H9 (cell line): ENCODE results near the gene EDN1. TPM values are rescaled to one million over a fixed set of nuclear protein-coding genes. Genes with fewer than 3 reads are reported as not detected.

Source experiments
- DNase-seq: peaks from one replicate; pipeline ENCODE4 v3.0.0-alpha.2; 2017
- H2AFZ ChIP-seq: one replicate; pipeline ENCODE4 v1.6.1; 2013; ENCODE audit warnings: mild to moderate bottlenecking, low read length, control low read depth, moderate library complexity
- H2AK5ac ChIP-seq: 2 replicates; pipeline ENCODE4 v1.6.1; 2013; ENCODE audit warnings: low read length, control low read depth, mixed read lengths; ENCODE audit not compliant: insufficient read length
- H2BK120ac ChIP-seq: one replicate; pipeline ENCODE4 v1.6.1; 2013; ENCODE audit warnings: low read depth, mild to moderate bottlenecking, low read length, control low read depth, inconsistent platforms; ENCODE audit not compliant: poor library complexity, severe bottlenecking
- H2BK12ac ChIP-seq: 2 replicates; pipeline ENCODE4 v1.6.1; 2013; ENCODE audit warnings: low read length, control low read depth, mixed read lengths, low read depth; ENCODE audit not compliant: insufficient read length
- H2BK15ac ChIP-seq: 2 replicates; pipeline ENCODE4 v1.6.1; 2013; ENCODE audit warnings: low read depth, low read length, control low read depth
- H2BK20ac ChIP-seq: one replicate; pipeline ENCODE4 v1.6.1; 2013; ENCODE audit warnings: low read depth, mild to moderate bottlenecking, low read length, control low read depth, inconsistent platforms; ENCODE audit not compliant: poor library complexity, severe bottlenecking
- H2BK5ac ChIP-seq: 2 replicates; pipeline ENCODE4 v1.6.1; 2013; ENCODE audit warnings: low read length, control low read depth, mixed read lengths; ENCODE audit not compliant: insufficient read length
- H3K14ac ChIP-seq: 2 replicates; pipeline ENCODE4 v1.6.1; 2013; ENCODE audit warnings: low read length, control low read depth; ENCODE audit not compliant: insufficient read depth
- H3K18ac ChIP-seq: 2 replicates; pipeline ENCODE4 v1.6.1; 2013; ENCODE audit warnings: low read depth, mild to moderate bottlenecking, mixed read lengths, low read length, control low read depth; ENCODE audit not compliant: insufficient read length
- H3K23ac ChIP-seq: 2 replicates; pipeline ENCODE4 v1.6.1; 2013; ENCODE audit warnings: low read length, control low read depth, mixed read lengths, low read depth; ENCODE audit not compliant: insufficient read length
- H3K23me2 ChIP-seq: 2 replicates; pipeline ENCODE4 v1.6.1; 2013; ENCODE audit warnings: low read depth, mild to moderate bottlenecking, mixed read lengths, low read length, control low read depth; ENCODE audit not compliant: insufficient read length, poor library complexity, severe bottlenecking
- H3K27ac ChIP-seq: 2 replicates; pipeline ENCODE4 v1.5.1; 2013; ENCODE audit warnings: low read length, control low read depth, mixed read lengths, low read depth; ENCODE audit not compliant: insufficient read length
- H3K27me3 ChIP-seq: 2 replicates; pipeline ENCODE4 v1.6.1; 2013; ENCODE audit warnings: low read length, control low read depth, inconsistent platforms; ENCODE audit not compliant: insufficient read depth
- H3K4ac ChIP-seq: 2 replicates; pipeline ENCODE4 v1.6.1; 2013; ENCODE audit warnings: low read depth, mild to moderate bottlenecking, control low read depth, inconsistent platforms, low read length, moderate library complexity
- H3K4me1 ChIP-seq: 2 replicates; pipeline ENCODE4 v1.6.1; 2013; ENCODE audit warnings: low read length, control low read depth, inconsistent platforms; ENCODE audit not compliant: insufficient read depth
- H3K4me2 ChIP-seq: 2 replicates; pipeline ENCODE4 v1.6.1; 2013; ENCODE audit warnings: low read length, control low read depth, mixed read lengths; ENCODE audit not compliant: insufficient read length, insufficient read depth
- H3K56ac ChIP-seq: 2 replicates; pipeline ENCODE4 v1.6.1; 2013; ENCODE audit warnings: low read depth, mild to moderate bottlenecking, mixed read lengths, low read length, control low read depth; ENCODE audit not compliant: insufficient read length
- H3K79me1 ChIP-seq: 2 replicates; pipeline ENCODE4 v1.6.1; 2013; ENCODE audit warnings: low read depth, mild to moderate bottlenecking, moderate library complexity, low read length, control low read depth, inconsistent platforms; ENCODE audit not compliant: insufficient read depth, poor library complexity, severe bottlenecking
- H3K79me2 ChIP-seq: 2 replicates; pipeline ENCODE4 v1.6.1; 2013; ENCODE audit warnings: low read length, control low read depth, inconsistent platforms; ENCODE audit not compliant: insufficient read depth
- H3K9ac ChIP-seq: 2 replicates; pipeline ENCODE4 v1.6.1; 2013; ENCODE audit warnings: low read length, control low read depth, mixed read lengths; ENCODE audit not compliant: insufficient read length; ENCODE audit errors: extremely low read depth
- H3K9me3 ChIP-seq: one replicate; pipeline ENCODE4 v1.6.1; 2013; ENCODE audit warnings: low read depth, low read length, inconsistent platforms; ENCODE audit not compliant: control insufficient read depth
- H3T11ph ChIP-seq: one replicate; pipeline ENCODE4 v1.6.1; 2013; ENCODE audit warnings: mild to moderate bottlenecking, low read length, control low read depth, inconsistent platforms
- H4K20me1 ChIP-seq: one replicate; pipeline ENCODE4 v1.6.1; 2013; ENCODE audit not compliant: control insufficient read depth, insufficient read length, insufficient read depth
- H4K5ac ChIP-seq: 2 replicates; pipeline ENCODE4 v1.6.1; 2013; ENCODE audit warnings: low read depth, mild to moderate bottlenecking, mixed read lengths, low read length, control low read depth; ENCODE audit not compliant: insufficient read length
- H4K8ac ChIP-seq: replicated peaks from 2 replicates; pipeline ENCODE4 v1.6.1; 2013; ENCODE audit warnings: low read length, control low read depth, mixed read lengths, low read depth; ENCODE audit not compliant: insufficient read length
- H4K91ac ChIP-seq: 2 replicates; pipeline ENCODE4 v1.6.1; 2013; ENCODE audit warnings: low read depth, mild to moderate bottlenecking, moderate library complexity, mixed read lengths, low read length, control low read depth; ENCODE audit not compliant: insufficient read length
- H3K27ac Mint-ChIP-seq, 3 experiments: 2 replicates in 2 of 3; 3 replicates in 1 of 3; pipeline ENCODE4 v1.8.0; 2020 to 2021; ENCODE audit warnings: mixed read lengths in 3 of 3, mild to moderate bottlenecking in 1 of 3, moderate library complexity in 1 of 3
- H3K27me3 Mint-ChIP-seq: 2 replicates; pipeline ENCODE4 v1.8.0; 2021; ENCODE audit warnings: low read depth, mild to moderate bottlenecking, moderate library complexity, mixed read lengths
- H3K36me3 Mint-ChIP-seq, 3 experiments: 2 replicates in 2 of 3; 3 replicates in 1 of 3; pipeline ENCODE4 v1.8.0; 2020 to 2021; ENCODE audit warnings: low read depth in 3 of 3, mixed read lengths in 3 of 3; ENCODE audit not compliant: insufficient read depth in 1 of 3
- H3K4me1 Mint-ChIP-seq, 2 experiments: 2 replicates each; pipeline ENCODE4 v1.8.0; 2020; ENCODE audit warnings: mixed read lengths in 2 of 2
- H3K4me3 Mint-ChIP-seq, 2 experiments: 2 replicates in 1 of 2; 3 replicates in 1 of 2; pipeline ENCODE4 v1.8.0; 2020 to 2021; ENCODE audit warnings: mild to moderate bottlenecking in 2 of 2, mixed read lengths in 2 of 2, moderate library complexity in 1 of 2
- H3K9me3 Mint-ChIP-seq, 2 experiments: 2 replicates in 1 of 2; 3 replicates in 1 of 2; pipeline ENCODE4 v1.8.0; 2020; ENCODE audit warnings: mild to moderate bottlenecking in 2 of 2, mixed read lengths in 2 of 2, moderate library complexity in 1 of 2
- WGBS: extraction: QIAGEN DNeasy Blood & Tissue Kit; methylation state at CpG from one replicate; pipeline ENCODE4 v1.1.7; 2013; ENCODE audit warnings: missing lambda C conversion rate, low lambda C conversion rate, mixed read lengths; ENCODE audit not compliant: insufficient read length; ENCODE audit errors: extremely low coverage; 5-methylcytosine and 5-hydroxymethylcytosine counted together
- total RNA-seq: library from RNA; stranded (reverse); gene quantifications from 2 replicates; pipeline ENCODE4 v1.2.1, GENCODE V29; 2021
- TF ChIP-seq, protein P1 (sequence below): fragments of 200-600 bp; sonication (generic); conservative IDR thresholded peaks from 3 replicates; pipeline ENCODE4 v1.8.0; 2021; ENCODE audit warnings: antibody characterized with exemption, mild to moderate bottlenecking

The EDN1 gene
- total RNA-seq, 1 experiment from 2014 or later: 2.1 TPM

GRCh38 chr6:12266571-12266970 is 23.6 kb upstream of the EDN1 start:
- H3K79me2 ChIP-seq: no peaks in the 10 kb centered on the region
- no peaks in the 10 kb centered on the region for H3K9me3 ChIP-seq
- TF ChIP-seq, protein P1, sequence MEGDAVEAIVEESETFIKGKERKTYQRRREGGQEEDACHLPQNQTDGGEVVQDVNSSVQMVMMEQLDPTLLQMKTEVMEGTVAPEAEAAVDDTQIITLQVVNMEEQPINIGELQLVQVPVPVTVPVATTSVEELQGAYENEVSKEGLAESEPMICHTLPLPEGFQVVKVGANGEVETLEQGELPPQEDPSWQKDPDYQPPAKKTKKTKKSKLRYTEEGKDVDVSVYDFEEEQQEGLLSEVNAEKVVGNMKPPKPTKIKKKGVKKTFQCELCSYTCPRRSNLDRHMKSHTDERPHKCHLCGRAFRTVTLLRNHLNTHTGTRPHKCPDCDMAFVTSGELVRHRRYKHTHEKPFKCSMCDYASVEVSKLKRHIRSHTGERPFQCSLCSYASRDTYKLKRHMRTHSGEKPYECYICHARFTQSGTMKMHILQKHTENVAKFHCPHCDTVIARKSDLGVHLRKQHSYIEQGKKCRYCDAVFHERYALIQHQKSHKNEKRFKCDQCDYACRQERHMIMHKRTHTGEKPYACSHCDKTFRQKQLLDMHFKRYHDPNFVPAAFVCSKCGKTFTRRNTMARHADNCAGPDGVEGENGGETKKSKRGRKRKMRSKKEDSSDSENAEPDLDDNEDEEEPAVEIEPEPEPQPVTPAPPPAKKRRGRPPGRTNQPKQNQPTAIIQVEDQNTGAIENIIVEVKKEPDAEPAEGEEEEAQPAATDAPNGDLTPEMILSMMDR: no peak
- Mint-ChIP-seq H3K27me3 (no peaks in the 10 kb centered on the region), H3K27ac (0 out of 7 replicates have a peak overlapping the region, but pooled peaks of 1 of the 3 experiments have one; percentile 22), H3K36me3 (no peaks in the 10 kb centered on the region), H3K4me3 (no peak overlapping the region), H3K4me1 (no peaks in the 10 kb centered on the region), H3K9me3 (peaks cover 2% of the 10 kb centered on the region in 2 experiments; a peak in 3 of 5 replicates)
- no peak overlapping the region for H3K56ac ChIP-seq
- no peak overlapping the region for H4K91ac ChIP-seq
- H3K4ac ChIP-seq: no peak overlapping the region
- H2BK20ac ChIP-seq: no peak overlapping the region
- no peak overlapping the region for H2AK5ac ChIP-seq
- no peak overlapping the region for H2AFZ ChIP-seq
- no peak for DNase-seq
- H3K18ac ChIP-seq: no peak overlapping the region
- H4K20me1 ChIP-seq: no peaks in the 10 kb centered on the region
- H2BK120ac ChIP-seq: no peak overlapping the region
- no peaks in the 10 kb centered on the region for H3K27me3 ChIP-seq
- H3T11ph ChIP-seq: no peak overlapping the region
- H2BK5ac ChIP-seq: no peak overlapping the region
- no peak overlapping the region for H3K27ac ChIP-seq
- H2BK15ac ChIP-seq: no peak overlapping the region
- H3K9ac ChIP-seq: no peak overlapping the region
- WGBS: no CpG with 5 or more reads among the region's 2 CpGs
- H4K5ac ChIP-seq: no peak overlapping the region
- no peak overlapping the region for H3K4me2 ChIP-seq
- no peak overlapping the region for H3K14ac ChIP-seq
- H2BK12ac ChIP-seq: no peak overlapping the region
- no peak overlapping the region for H4K8ac ChIP-seq
- no peak overlapping the region for H3K23ac ChIP-seq
- H3K23me2 ChIP-seq: no peaks in the 10 kb centered on the region
- H3K4me1 ChIP-seq: no peaks in the 10 kb centered on the region
- H3K79me1 ChIP-seq: no peaks in the 10 kb centered on the region
